NB4 (cell line): ENCODE measurements around the gene CPHXL2.

Experiments used
- DNase-seq: peaks from one replicate; pipeline ENCODE4 v3.0.0; 2010; ENCODE audit warnings: low read depth
- H3K4me3 ChIP-seq: one replicate; pipeline ENCODE4 v1.5.1; 2011; ENCODE audit warnings: mild to moderate bottlenecking, low read depth, low read length, moderate library complexity
- CTCF ChIP-seq: IDR thresholded peaks from one replicate; pipeline ENCODE4 v1.5.1; 2012; ENCODE audit warnings: low read depth, low read length
- MAX ChIP-seq: IDR thresholded peaks from 2 replicates; pipeline ENCODE4 v1.6.1; 2011; ENCODE audit warnings: low read depth, low read length
- MYC ChIP-seq: IDR thresholded peaks from 2 replicates; pipeline ENCODE4 v1.6.1; 2011; ENCODE audit warnings: low read depth, low read length
- POLR2A ChIP-seq: IDR thresholded peaks from 2 replicates; pipeline ENCODE4 v1.6.1; 2011; ENCODE audit warnings: mild to moderate bottlenecking; ENCODE audit not compliant: insufficient read length; ENCODE audit errors: extremely low read depth

The CPHXL2 gene

GRCh38 chr16:75679366-75679765 lies 2.6 kb upstream of the CPHXL2 start:
- TF ChIP-seq POLR2A: no peak
- no peak for TF ChIP-seq MYC
- no peak for TF ChIP-seq MAX
- TF ChIP-seq CTCF: no peak
- DNase-seq: no peak

GRCh38 chr16:75667503-75667902 lies 9.3 kb downstream of the CPHXL2 start:
- H3K4me3 ChIP-seq: no peak overlapping the region
- DNase-seq: no peak
- TF ChIP-seq MYC: no peak
- TF ChIP-seq CTCF: no peak
- no peak for TF ChIP-seq POLR2A
- no peak for TF ChIP-seq MAX

More at GRCh38 chr16:75679366-75679765, 2.6 kb upstream of the CPHXL2 start:
- no peak overlapping the region for H3K4me3 ChIP-seq

- H3K4me3 ChIP-seq: no peak overlapping the region
- DNase-seq: no peak
- TF ChIP-seq MAX (no peak), MYC (no peak), POLR2A (no peak), CTCF (no peak)
Observed at GRCh38 chr16:75660726-75661302, 16.0 kb downstream of the CPHXL2 start.

GRCh38 chr16:75660321-75660720 lies 16.5 kb downstream of the CPHXL2 start:
- TF ChIP-seq MYC (no peak), POLR2A (no peak), MAX (no peak), CTCF (no peak)
- H3K4me3 ChIP-seq: no peak overlapping the region
- no peak for DNase-seq

DNA sequence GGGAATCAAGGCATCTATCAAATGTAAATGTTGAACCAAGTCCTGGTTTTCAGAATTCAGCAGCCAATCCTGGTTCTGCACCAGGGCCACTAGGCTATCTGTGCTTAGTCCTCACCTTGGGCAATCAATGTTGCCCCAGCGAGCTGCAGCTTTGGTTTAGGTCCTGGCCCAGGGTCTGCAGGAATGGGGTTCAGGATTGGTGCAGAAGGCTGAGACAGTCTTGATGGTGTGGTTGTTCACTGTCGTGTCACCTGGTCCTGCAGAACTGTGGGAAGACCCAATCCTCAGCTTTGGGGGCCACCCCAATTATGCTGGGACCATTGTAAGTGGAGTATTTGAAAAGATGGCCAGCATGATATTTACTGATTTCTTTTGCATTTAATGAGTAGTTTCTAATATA lies 18.6 kb downstream of the CPHXL2 start:
- H3K4me3 ChIP-seq: no peak overlapping the region
- TF ChIP-seq CTCF (no peak), MAX (no peak), POLR2A (no peak), MYC (no peak)
- DNase-seq: no peak

DNA sequence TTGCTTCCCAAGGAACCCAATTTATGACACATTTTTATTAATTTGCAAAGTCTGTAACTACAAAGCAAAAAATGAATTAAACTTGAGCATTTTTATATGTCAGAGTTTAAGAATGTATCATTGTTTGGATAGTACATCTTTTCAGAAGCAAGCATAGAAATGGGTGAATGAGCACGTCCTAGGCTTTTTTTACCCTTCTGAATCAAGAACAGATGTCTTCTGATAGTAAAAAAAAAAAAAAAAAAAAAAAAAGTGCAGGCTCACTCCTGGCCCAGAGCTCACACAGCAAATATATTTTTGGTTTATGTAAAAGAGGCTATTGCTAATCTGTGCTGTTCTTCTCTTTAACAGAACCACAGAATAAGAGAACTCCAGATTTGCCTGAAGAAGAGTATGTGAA lies 22.9 kb downstream of the CPHXL2 start:
- no peak for DNase-seq
- no peak for TF ChIP-seq CTCF
- H3K4me3 ChIP-seq: no peak overlapping the region
